OCI-LY7 (cell line): ENCODE results near the gene DNAI2. TPM values are rescaled to one million over a fixed set of nuclear protein-coding genes. Genes with fewer than 3 reads are reported as not detected.

Experiments used
- BruUV-seq: library from RNA; stranded (reverse); fragments of 400-500 nt; replicated peaks from 2 replicates; lab custom pipeline; 2021; lab: Mats Ljungman, UMichigan
- CTCF ChIA-PET: fragments of 300-600 bp; sonication (Branson Sonifier 250); formaldehyde crosslinking; loops from one replicate; lab custom pipeline; 2022; ENCODE audit warnings: antibody characterized with exemption; ENCODE audit not compliant: unreplicated experiment; lab: Charles Lee
- POLR2A ChIA-PET: fragments of 300-600 bp; sonication (Branson Sonifier 250); formaldehyde crosslinking; loops from one replicate; lab custom pipeline; 2022; ENCODE audit warnings: antibody characterized with exemption; lab: Charles Lee
- DNase-seq: peaks from one replicate; pipeline ENCODE4 v3.0.0-alpha.2; 2015; ENCODE audit warnings: low spot score
- H2AFZ ChIP-seq: fragments of 200-600 bp; sonication (generic), shearing (Covaris generic); 2 replicates; pipeline ENCODE4 v1.6.1; 2014; ENCODE audit warnings: mild to moderate bottlenecking, antibody characterized with exemption, low read length, moderate library complexity
- H3K27ac ChIP-seq: fragments of 200-600 bp; sonication (generic); 2 replicates; pipeline ENCODE4 v1.5.1; 2014; ENCODE audit warnings: mixed run types, low read depth, mild to moderate bottlenecking, moderate library complexity, low read length, inconsistent platforms; ENCODE audit not compliant: poor library complexity, severe bottlenecking
- H3K36me3 ChIP-seq: fragments of 200-600 bp; sonication (generic); 2 replicates; pipeline ENCODE4 v1.6.1; 2014; ENCODE audit warnings: mild to moderate bottlenecking, antibody characterized with exemption, low read length, moderate library complexity, mixed read lengths; ENCODE audit not compliant: insufficient read depth
- H3K4me1 ChIP-seq: fragments of 200-600 bp; sonication (generic); 2 replicates; pipeline ENCODE4 v1.5.1; 2014; ENCODE audit warnings: mild to moderate bottlenecking, low read length; ENCODE audit not compliant: insufficient read depth, poor library complexity, severe bottlenecking
- H3K4me2 ChIP-seq: fragments of 200-600 bp; sonication (generic); 2 replicates; pipeline ENCODE4 v1.6.1; 2014; ENCODE audit warnings: mild to moderate bottlenecking, low read length
- H3K4me3 ChIP-seq: fragments of 200-600 bp; sonication (generic); 2 replicates; pipeline ENCODE4 v1.5.1; 2014; ENCODE audit warnings: mild to moderate bottlenecking, low read depth, low read length; ENCODE audit not compliant: poor library complexity, severe bottlenecking
- H3K79me2 ChIP-seq: fragments of 200-600 bp; sonication (generic); 2 replicates; pipeline ENCODE4 v1.6.1; 2016; ENCODE audit warnings: low read depth, mild to moderate bottlenecking, low read length, moderate library complexity, mixed read lengths; ENCODE audit not compliant: insufficient read depth
- H3K9me2 ChIP-seq: fragments of 200-600 bp; sonication (generic); 2 replicates; pipeline ENCODE4 v1.6.1; 2016; ENCODE audit warnings: mild to moderate bottlenecking, low read length, mixed read lengths; ENCODE audit not compliant: insufficient read depth
- H3K9me3 ChIP-seq: fragments of 200-600 bp; sonication (generic); 2 replicates; pipeline ENCODE4 v1.6.1; 2014; ENCODE audit warnings: mild to moderate bottlenecking, mixed run types, low read length, mixed read lengths
- H4K20me1 ChIP-seq: fragments of 200-600 bp; sonication (generic); 2 replicates; pipeline ENCODE4 v1.6.1; 2014; ENCODE audit warnings: mild to moderate bottlenecking, antibody characterized with exemption, low read length, moderate library complexity, mixed read lengths; ENCODE audit not compliant: insufficient read depth
- CTCF ChIP-seq: fragments of 200-600 bp; sonication (generic); conservative IDR thresholded peaks from 2 replicates; pipeline ENCODE4 v1.5.1; 2014; ENCODE audit warnings: mild to moderate bottlenecking, antibody characterized with exemption, low read length, moderate library complexity, mixed read lengths
- EZH2phosphoT487 ChIP-seq: fragments of 200-600 bp; sonication (generic); IDR thresholded peaks from 2 replicates; pipeline ENCODE4 v1.6.1; 2018; ENCODE audit warnings: low read depth, borderline replicate concordance, mild to moderate bottlenecking, mixed run types, antibody characterized with exemption, low read length, moderate library complexity, mixed read lengths
- intact Hi-C: fragments of 100-400 bp; cut with micrococcal nuclease; formaldehyde crosslinking; loops from one replicate; pipeline ENCODE4 v1.10.0; 2022; ENCODE audit not compliant: unreplicated experiment
- total RNA-seq, 2 experiments: library from RNA; depleted of rRNA in 1 of 2; stranded (reverse); fragments of >200 nt in 1 of 2; shearing (Covaris generic) in 1 of 2; gene quantifications; 2 replicates each; pipeline ENCODE4 v1.2.3, GENCODE V29; 2014 to 2022

Gene DNAI2
- total RNA-seq, 2 experiments from 2014 or later, result not detected

DNA sequence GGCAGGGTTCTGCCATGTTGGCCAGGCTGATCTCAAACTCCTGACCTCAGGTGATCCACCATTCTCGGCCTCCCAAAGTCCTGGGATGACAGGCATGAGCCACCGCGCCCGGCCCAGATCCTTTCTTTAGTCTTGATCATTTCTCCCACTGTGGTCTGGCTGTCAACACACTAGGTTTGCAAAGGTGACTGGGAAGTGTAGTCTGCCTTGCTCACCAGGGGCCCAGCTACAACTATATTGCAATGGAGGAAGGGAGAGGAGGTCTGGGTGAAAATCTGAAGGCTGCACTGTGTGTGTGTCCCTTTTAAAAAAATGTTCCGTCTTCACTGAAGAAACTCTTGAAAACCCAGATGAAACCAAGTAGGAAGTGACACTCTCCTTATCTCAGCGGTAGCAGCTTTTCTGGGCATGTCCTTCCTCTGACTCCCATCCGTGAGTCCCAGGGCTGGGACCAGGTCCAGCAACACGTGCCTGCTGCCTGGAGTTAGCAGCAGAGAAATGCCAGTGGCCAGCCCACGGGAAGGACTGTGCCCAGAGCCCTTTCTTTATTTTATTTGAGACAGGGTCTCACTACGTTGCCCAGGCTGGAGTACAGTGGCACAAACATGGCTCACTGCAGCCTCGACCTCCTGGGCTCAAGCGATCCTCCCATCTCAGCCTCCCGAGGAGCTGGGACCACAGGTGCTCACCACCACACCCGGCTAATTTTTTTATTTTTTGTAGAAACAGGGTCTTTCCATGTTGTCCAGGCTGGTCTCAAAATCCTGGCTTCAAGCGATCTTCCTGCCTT is 34.1 kb downstream of the DNAI2 start:
- no peak overlapping the region for H2AFZ ChIP-seq

GRCh38 chr17:74309902-74310301 is 35.9 kb downstream of the DNAI2 start:
- CTCF ChIA-PET, result no interaction called here
- POLR2A ChIA-PET, result no interaction called here

More for the DNA sequence above, 34.1 kb downstream of the DNAI2 start:
- Histone ChIP-seq H3K9me3 (no peaks in the 10 kb centered on the region), H3K9me2 (no peaks in the 10 kb centered on the region), H3K4me2 (no peak overlapping the region), H3K4me3 (no peak overlapping the region), H3K4me1 (no peaks in the 10 kb centered on the region), H4K20me1 (no peaks in the 10 kb centered on the region), H3K27ac (no peak overlapping the region), H3K36me3 (no peaks in the 10 kb centered on the region), H3K79me2 (no peaks in the 10 kb centered on the region)
- no peak for DNase-seq
- ChIA-PET POLR2A (no interaction called here), CTCF (interaction anchor here (0.5 kb wide), 1 partner anchor 9 kb away, joined by 3 read pairs; no protein-coding TSS in a partner anchor)
- intact Hi-C loops, result no loop called here
- TF ChIP-seq CTCF (no peak), EZH2phosphoT487 (no peak)
- no TSS peak for BruUV-seq

More at GRCh38 chr17:74309902-74310301, 35.9 kb downstream of the DNAI2 start:
- Histone ChIP-seq H3K9me3 (no peaks in the 10 kb centered on the region), H3K4me2 (no peak overlapping the region), H3K4me1 (no peaks in the 10 kb centered on the region), H3K9me2 (no peaks in the 10 kb centered on the region), H3K4me3 (no peak overlapping the region), H2AFZ (no peak overlapping the region), H3K27ac (no peak overlapping the region), H3K36me3 (no peaks in the 10 kb centered on the region), H3K79me2 (no peaks in the 10 kb centered on the region), H4K20me1 (no peaks in the 10 kb centered on the region)
- no peak for DNase-seq
- intact Hi-C loops, result no loop called here
- BruUV-seq, result no TSS peak
- TF ChIP-seq EZH2phosphoT487 (no peak), CTCF (no peak)
